ENCODE data around the gene TMBIM1.

- TF ChIP-seq EZH2phosphoT487 (IDR thresholded peaks at IDR 0.05; ENCODE audit: borderline replicate concordance, low read length): no peak
- TF ChIP-seq CTCF (IDR thresholded peaks at IDR 0.05; ENCODE audit: low read depth, low read length, poor library complexity, severe bottlenecking): no peak
These were observed 20.3 kb downstream of the TMBIM1 start for GRCh38 chr2:218271865-218272530.
